HL-60/S4 treated with retinoic acid at 250 ng/mL for 4 days and 3 days (cell line): Measurements from ENCODE around the gene CWF19L1.

Source experiments
- in situ Hi-C: fragments of 300-500 bp; cut with MboI; formaldehyde crosslinking; loops from 2 replicates; pipeline ENCODE4 v1.7.0; 2022; ENCODE audit warnings: low sequenced_read_pairs

The CWF19L1 gene

DNA sequence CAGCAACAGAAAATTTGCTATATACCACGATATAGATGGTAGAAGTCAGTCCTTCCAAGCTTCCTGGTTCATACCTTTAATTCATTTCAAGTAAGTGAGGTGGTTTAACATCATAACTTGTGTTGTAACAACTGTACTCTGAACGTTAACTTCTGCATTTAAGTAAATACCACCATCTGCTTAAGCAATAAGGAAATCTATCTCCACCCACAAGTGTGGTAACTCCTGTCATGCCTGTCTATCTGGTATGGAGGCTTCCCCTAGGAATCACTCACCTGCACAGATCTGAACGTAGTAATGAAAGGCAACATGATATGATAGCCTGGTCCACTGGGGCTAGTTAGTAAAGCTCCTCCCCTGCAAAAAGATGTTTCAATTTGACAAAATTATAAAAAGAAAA is 84.0 kb downstream of the CWF19L1 start:
- in situ Hi-C loops: no loop called here

DNA sequence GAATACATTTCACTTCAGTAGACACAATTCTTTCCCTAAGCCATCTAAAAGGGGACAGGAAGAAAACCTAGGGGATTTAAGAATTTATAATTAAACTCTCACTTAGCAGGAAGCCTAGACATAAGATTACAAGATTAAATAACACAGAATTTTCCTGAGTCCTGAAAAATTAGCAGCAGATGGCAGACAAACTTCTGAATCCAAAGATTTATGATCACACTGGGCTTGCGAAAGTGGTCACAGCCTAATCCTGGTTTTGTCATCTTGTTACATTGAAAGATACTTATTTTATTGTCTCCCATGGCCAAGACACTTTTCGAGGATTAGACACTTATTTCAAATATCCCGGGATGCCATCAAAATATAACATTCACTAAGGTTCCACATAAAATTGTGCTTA is 84.5 kb downstream of the CWF19L1 start:
- in situ Hi-C loops: no loop called here
